Measurements from ENCODE around the gene COL18A1. TPM values are rescaled to one million over a fixed set of nuclear protein-coding genes. Genes with fewer than 3 reads are reported as not detected.

Gene COL18A1
- total RNA-seq, 1 donor from 2014 or later, result 271 TPM

DNA sequence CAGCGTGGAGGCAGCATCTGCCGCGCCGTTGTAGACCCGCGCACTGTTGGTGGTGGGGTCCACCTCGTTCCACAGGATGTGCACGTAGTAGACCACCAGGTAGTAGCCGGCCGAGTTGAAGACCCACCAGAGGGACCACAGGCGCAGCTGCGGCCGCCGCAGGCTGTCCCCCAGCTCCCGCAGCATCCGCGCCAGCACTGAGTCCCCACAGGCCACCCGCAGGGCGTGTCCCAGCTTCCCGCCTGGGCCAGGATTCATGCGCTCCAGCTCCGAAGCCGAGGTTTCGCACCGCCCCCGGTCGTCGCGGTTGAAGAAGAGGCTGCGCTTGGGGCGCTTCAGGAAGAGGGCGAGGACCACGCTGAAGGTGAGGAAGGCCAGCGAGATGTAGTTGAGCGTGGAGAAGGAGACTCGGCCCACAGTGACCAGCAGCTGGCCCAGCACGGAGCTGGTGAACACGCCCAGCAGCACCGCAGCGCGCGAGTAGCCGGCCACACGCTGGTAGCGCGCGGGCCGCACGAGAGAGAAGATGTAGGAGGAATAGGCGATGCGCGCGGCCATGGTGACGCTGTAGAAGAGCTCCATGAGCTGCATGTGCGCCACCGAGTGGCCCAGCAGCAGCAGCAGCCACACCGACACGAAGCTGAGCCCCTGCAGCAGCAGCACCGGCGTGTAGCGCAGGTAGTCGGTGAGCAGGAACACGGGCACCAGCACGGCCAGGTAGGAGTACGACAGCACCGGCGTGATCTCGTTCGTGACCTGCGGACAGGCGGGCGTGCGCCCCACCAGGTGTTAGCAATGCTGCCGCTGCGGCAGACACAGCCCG lies 126.6 kb downstream of the COL18A1 start:
- TF ChIP-seq, protein P1, sequence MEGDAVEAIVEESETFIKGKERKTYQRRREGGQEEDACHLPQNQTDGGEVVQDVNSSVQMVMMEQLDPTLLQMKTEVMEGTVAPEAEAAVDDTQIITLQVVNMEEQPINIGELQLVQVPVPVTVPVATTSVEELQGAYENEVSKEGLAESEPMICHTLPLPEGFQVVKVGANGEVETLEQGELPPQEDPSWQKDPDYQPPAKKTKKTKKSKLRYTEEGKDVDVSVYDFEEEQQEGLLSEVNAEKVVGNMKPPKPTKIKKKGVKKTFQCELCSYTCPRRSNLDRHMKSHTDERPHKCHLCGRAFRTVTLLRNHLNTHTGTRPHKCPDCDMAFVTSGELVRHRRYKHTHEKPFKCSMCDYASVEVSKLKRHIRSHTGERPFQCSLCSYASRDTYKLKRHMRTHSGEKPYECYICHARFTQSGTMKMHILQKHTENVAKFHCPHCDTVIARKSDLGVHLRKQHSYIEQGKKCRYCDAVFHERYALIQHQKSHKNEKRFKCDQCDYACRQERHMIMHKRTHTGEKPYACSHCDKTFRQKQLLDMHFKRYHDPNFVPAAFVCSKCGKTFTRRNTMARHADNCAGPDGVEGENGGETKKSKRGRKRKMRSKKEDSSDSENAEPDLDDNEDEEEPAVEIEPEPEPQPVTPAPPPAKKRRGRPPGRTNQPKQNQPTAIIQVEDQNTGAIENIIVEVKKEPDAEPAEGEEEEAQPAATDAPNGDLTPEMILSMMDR (IDR thresholded peaks at IDR 0.05; ENCODE audit: unreplicated experiment), result no peak
- Mint-ChIP-seq H3K4me1 (ENCODE audit: low read depth) (no peaks in the 10 kb centered on the region), H3K27ac (no peak overlapping the region), H3K9me3 (ENCODE audit: low read depth) (no peaks in the 10 kb centered on the region), H3K36me3 (ENCODE audit: insufficient read depth) (peaks cover 11% of the 10 kb centered on the region), H3K27me3 (no peaks in the 10 kb centered on the region), H3K4me3 (ENCODE audit: low read depth) (no peak overlapping the region)
- DNase-seq (ENCODE audit: low spot score, unreplicated experiment), result no peak

DNA sequence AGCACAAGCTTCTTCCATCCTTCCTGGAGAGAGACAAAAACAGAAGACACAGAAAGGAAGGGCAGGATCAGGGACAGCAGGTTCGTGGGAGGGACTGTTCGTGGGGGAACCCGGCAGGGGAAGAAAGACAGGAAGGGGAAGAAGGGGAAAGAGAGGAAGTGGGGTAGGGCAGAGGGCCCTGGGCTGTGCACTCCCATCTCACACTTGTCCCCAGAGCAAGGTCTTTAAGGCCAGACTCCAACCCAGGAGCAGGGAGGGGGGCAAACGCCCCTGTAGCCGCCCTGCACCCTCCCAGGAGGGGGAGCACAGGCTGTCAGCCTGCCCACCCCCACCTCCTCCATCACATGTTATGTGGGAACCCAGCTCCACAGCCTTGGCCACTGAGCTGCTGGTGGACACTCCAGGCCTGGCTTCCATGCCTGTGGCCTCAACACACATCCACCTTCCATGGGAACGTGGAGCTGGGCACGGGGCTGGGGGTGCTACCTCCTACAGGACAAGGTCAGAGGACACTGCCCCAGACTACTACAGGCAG lies 127.9 kb downstream of the COL18A1 start:
- TF ChIP-seq, protein P1 (IDR thresholded peaks at IDR 0.05; ENCODE audit: unreplicated experiment), result no peak
- Mint-ChIP-seq H3K9me3 (ENCODE audit: low read depth) (no peaks in the 10 kb centered on the region), H3K27ac (no peak overlapping the region), H3K36me3 (ENCODE audit: insufficient read depth) (peaks cover 5% of the 10 kb centered on the region), H3K27me3 (no peaks in the 10 kb centered on the region), H3K4me3 (ENCODE audit: low read depth) (no peak overlapping the region), H3K4me1 (ENCODE audit: low read depth) (no peaks in the 10 kb centered on the region)
- DNase-seq (ENCODE audit: low spot score, unreplicated experiment), result no peak

DNA sequence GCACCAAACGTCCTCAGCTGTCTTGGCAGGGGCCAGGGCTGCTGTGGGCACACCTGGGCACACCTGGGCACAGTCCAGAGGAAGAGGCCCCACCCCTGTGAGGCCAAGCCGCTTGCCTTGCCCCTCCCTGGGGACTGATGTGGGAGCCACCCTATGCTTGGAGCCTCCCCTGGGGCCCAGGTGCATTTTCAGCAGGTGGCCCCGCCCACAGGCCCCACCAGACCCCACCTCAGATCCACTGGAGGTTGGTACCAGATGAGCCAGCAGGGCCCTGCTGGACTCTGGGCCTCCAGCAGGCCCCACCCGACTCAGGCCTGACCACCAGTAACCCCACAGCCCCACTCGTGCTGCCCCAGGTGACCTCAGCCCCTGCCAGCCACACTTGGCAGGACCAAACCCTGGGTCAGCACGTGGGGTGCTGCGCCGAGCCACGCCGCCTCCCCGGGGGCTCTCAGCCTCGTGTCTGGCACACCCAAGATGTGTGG lies 128.4 kb downstream of the COL18A1 start:
- Mint-ChIP-seq H3K9me3 (ENCODE audit: low read depth) (no peaks in the 10 kb centered on the region), H3K4me3 (ENCODE audit: low read depth) (no peak overlapping the region), H3K36me3 (ENCODE audit: insufficient read depth) (peaks cover 5% of the 10 kb centered on the region), H3K4me1 (ENCODE audit: low read depth) (no peaks in the 10 kb centered on the region), H3K27me3 (no peaks in the 10 kb centered on the region), H3K27ac (no peak overlapping the region)
- TF ChIP-seq, protein P1 (IDR thresholded peaks at IDR 0.05; ENCODE audit: unreplicated experiment), result no peak
- DNase-seq (ENCODE audit: low spot score, unreplicated experiment), result no peak

DNA sequence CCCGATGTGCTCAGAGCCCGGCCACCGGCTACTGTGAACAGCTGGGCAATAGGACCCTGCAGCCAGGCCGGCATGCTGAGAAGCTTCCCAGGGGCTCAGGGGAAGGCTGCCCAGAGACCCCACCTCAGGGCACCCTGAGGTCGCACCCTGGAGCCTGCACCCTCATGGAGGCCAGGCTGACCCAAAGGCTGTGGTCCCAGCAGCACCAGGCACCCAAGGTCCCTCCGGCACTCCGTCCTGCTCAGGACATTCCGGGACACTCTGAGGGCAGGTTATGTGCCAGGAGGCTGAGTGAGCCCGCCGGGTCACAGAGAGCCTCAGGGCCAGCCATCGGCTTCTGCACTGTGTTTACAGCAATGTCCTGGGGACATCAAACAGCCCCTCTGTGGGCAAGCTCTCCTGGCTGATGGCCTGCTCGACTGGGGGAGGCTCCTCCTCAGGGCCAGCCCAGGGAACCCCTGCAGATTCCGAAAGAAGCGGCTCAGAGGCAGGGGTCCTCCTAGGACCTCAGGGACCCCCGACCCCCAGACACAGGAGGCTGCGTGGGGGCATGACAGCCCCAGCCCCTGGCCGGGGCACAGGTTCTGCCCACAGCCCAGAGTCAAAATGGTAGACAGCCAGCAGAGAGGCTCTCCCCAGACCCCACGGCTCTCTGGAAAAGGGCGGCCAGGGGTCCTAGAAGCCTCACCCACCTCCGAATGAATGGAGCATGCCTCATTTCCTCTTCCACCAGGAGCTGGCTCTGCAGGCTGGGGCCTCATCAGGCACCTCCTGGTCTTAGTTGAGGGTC lies 129.1 kb downstream of the COL18A1 start:
- H3K4me3 Mint-ChIP-seq (ENCODE audit: low read depth), result no peak overlapping the region
- H3K36me3 Mint-ChIP-seq (ENCODE audit: insufficient read depth), result peaks cover 5% of the 10 kb centered on the region
- no peaks in the 10 kb centered on the region for H3K27me3 Mint-ChIP-seq
- TF ChIP-seq, protein P1 (IDR thresholded peaks at IDR 0.05; ENCODE audit: unreplicated experiment), result no peak
- H3K4me1 Mint-ChIP-seq (ENCODE audit: low read depth), result no peaks in the 10 kb centered on the region
- H3K27ac Mint-ChIP-seq, result no peak overlapping the region
- no peak for DNase-seq (ENCODE audit: low spot score, unreplicated experiment)
- H3K9me3 Mint-ChIP-seq (ENCODE audit: low read depth), result no peaks in the 10 kb centered on the region

DNA sequence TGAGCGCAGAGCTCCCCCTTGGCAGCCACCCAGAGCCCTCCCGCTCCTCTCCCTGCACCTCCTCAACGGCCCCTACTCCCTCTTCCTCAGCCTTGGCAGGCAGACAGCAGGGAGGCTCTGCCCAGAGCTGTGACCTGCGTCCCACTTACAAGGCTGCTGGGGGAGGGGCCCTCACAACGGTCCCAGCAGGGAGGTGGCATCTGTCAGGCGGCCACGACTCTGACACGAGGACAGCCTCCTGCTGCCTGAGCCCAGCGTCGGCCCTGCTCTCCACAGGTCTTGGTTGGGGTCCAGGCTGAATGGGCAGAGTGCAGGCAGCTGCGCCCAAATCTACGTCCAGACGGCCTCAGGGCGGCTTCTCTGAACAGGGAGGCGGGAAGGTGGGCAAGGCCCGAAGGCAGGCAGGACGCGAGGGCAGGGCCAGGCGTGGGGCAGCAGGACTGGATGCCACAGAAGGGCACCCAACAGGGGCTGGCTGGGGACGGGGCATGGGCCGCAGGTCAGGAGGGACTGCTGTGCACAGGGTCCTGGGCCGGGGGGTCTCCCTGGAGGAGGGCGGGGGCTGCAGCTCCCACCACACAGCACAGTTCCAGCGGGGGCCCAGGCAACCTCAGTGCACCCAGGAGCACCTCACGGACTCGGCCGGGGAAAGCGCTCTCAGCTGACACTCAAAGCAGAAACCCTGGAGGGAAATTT lies 129.8 kb downstream of the COL18A1 start:
- H3K36me3 Mint-ChIP-seq (ENCODE audit: insufficient read depth), result peaks cover 5% of the 10 kb centered on the region
- H3K4me1 Mint-ChIP-seq (ENCODE audit: low read depth), result no peaks in the 10 kb centered on the region
- H3K27ac Mint-ChIP-seq, result peak overlapping the region; percentile 73

More for the DNA sequence above, 129.8 kb downstream of the COL18A1 start:
- H3K27me3 Mint-ChIP-seq, result no peaks in the 10 kb centered on the region
- DNase-seq (ENCODE audit: low spot score, unreplicated experiment), result no peak
- H3K4me3 Mint-ChIP-seq (ENCODE audit: low read depth), result no peak overlapping the region
- no peaks in the 10 kb centered on the region for H3K9me3 Mint-ChIP-seq (ENCODE audit: low read depth)
- TF ChIP-seq, protein P1 (IDR thresholded peaks at IDR 0.05; ENCODE audit: unreplicated experiment), result no peak

Data from progenitor cell of endocrine pancreas (in vitro differentiated cells).